ENCODE data around the gene KIF26B. TPM values are rescaled to one million over a fixed set of nuclear protein-coding genes. Genes with fewer than 3 reads are reported as not detected.

KIF26B gene
- total and polyA plus RNA-seq, 2 of the 4 experiments (the other 2 are of a cell fraction): 0.53 to 0.54 TPM

GRCh38 chr1:245556057-245556456, 401.3 kb downstream of the KIF26B start:
- H3K4ac ChIP-seq (ENCODE audit: low read depth, low read length): no peak overlapping the region
- H4K20me1 ChIP-seq (ENCODE audit: insufficient read depth, low read length): no peaks in the 10 kb centered on the region
- no peak overlapping the region for H2AFZ ChIP-seq (replicated peaks; ENCODE audit: low read length, poor library complexity)
- CTCF ChIA-PET: no interaction called here
- no peak overlapping the region for H2BK15ac ChIP-seq (ENCODE audit: low read depth, low read length)
- DNase-seq: no peak
- H3K4me2 ChIP-seq (ENCODE audit: low read depth, low read length): no peak overlapping the region
- no peak overlapping the region for H2AK9ac ChIP-seq (replicated peaks; ENCODE audit: low read depth, low read length, poor library complexity)
- H4K91ac ChIP-seq (ENCODE audit: insufficient read depth, low read depth, low read length): no peak overlapping the region
- no peak overlapping the region for H3K27ac ChIP-seq (ENCODE audit: insufficient read depth, low read length)
- no peak overlapping the region for H3K4me3 ChIP-seq (ENCODE audit: insufficient read depth, low read depth, low read length)
- H3K9ac ChIP-seq (ENCODE audit: low read depth, low read length): no peak overlapping the region
- TF ChIP-seq NFE2L2 (IDR thresholded peaks at IDR 0.05; ENCODE audit: low read depth, low read length) (no peak), USF2 (IDR thresholded peaks at IDR 0.05; ENCODE audit: low read depth, low read length) (no peak), RCOR1 (IDR thresholded peaks at IDR 0.05; ENCODE audit: insufficient replicate concordance, low read length) (no peak), CHD1 (IDR thresholded peaks at IDR 0.05; ENCODE audit: low read depth, low read length) (no peak), ELK1 (IDR thresholded peaks at IDR 0.05; ENCODE audit: borderline replicate concordance, low read depth, low read length) (no peak), SMC3 (IDR thresholded peaks at IDR 0.05; ENCODE audit: low read depth, low read length) (no peak), CEBPB (IDR thresholded peaks at IDR 0.05; ENCODE audit: low read depth, low read length) (no peak), BHLHE40 (IDR thresholded peaks at IDR 0.05; ENCODE audit: low read depth, low read length) (no peak), MAZ (IDR thresholded peaks at IDR 0.05; ENCODE audit: borderline replicate concordance, low read depth, low read length) (no peak), RAD21 (IDR thresholded peaks at IDR 0.05; ENCODE audit: low read length) (no peak), FOS (IDR thresholded peaks at IDR 0.05; ENCODE audit: low read depth, low read length) (no peak), MAFK (IDR thresholded peaks at IDR 0.05; ENCODE audit: low read depth, low read length) (no peak), RFX5 (IDR thresholded peaks at IDR 0.05; ENCODE audit: low read depth, low read length) (no peak), POLR2A (IDR thresholded peaks at IDR 0.05; ENCODE audit: low read depth, low read length) (no peak), CTCF (conservative IDR thresholded peaks at IDR 0.05; ENCODE audit: low read depth, low read length) (no peak), MXI1 (IDR thresholded peaks at IDR 0.05; ENCODE audit: borderline replicate concordance, low read depth, low read length) (no peak)
- H3K36me3 ChIP-seq (ENCODE audit: control insufficient read depth, insufficient read depth, low read length): no peaks in the 10 kb centered on the region
- no peak overlapping the region for H2BK120ac ChIP-seq (ENCODE audit: low read depth, low read length)
- H2BK20ac ChIP-seq (ENCODE audit: low read depth, low read length): no peak overlapping the region
- dilution Hi-C loops (cut with HindIII; ENCODE audit: low sequenced_read_pairs, unreplicated experiment) (no loop called here), intact Hi-C loops (cut with micrococcal nuclease) (no loop called here), in situ Hi-C loops (cut with MboI; ENCODE audit: low sequenced_read_pairs) (no loop called here)
- WGBS, 2 experiments (ENCODE audit: extremely low coverage in 2 of 2, insufficient read length in 1 of 2): 93% methylated on average over 3 of the region's 3 CpGs; no CpG with 5 or more reads in 1 of the 2 experiments
- H3K79me1 ChIP-seq (ENCODE audit: low read depth in 1 of 2, low read length in 2 of 2): no peaks in the 10 kb centered on the region
- no peak overlapping the region for H2AK5ac ChIP-seq (ENCODE audit: low read depth, low read length)
- no peak overlapping the region for H2BK5ac ChIP-seq (ENCODE audit: low read depth, low read length, poor library complexity, severe bottlenecking)
- H3K27me3 ChIP-seq (ENCODE audit: control insufficient read depth, insufficient read depth, low read length): no peaks in the 10 kb centered on the region
- no peak overlapping the region for H3K56ac ChIP-seq (ENCODE audit: extremely low read depth, insufficient read depth, low read length)
- no TSS peak for BruUV-seq (replicated peaks)
- H3K4me1 ChIP-seq (ENCODE audit: control insufficient read depth, insufficient read depth, low read length): no peaks in the 10 kb centered on the region
- no peak overlapping the region for H3K23ac ChIP-seq (ENCODE audit: low read depth, low read length)
- no peak overlapping the region for H3K14ac ChIP-seq (replicated peaks; ENCODE audit: low read depth, low read length)
- POLR2A ChIA-PET (ENCODE audit: unreplicated experiment): no interaction called here
- H3K18ac ChIP-seq (ENCODE audit: low read depth, low read length): no peak overlapping the region
- H3K9me3 ChIP-seq (ENCODE audit: control insufficient read depth, insufficient read depth, low read length): no peaks in the 10 kb centered on the region
- H4K8ac ChIP-seq (ENCODE audit: low read depth in 2 of 2, low read length in 2 of 2): no peak overlapping the region
- no peaks in the 10 kb centered on the region for H3K9me1 ChIP-seq (ENCODE audit: insufficient read depth, low read length)
- H4K5ac ChIP-seq (ENCODE audit: low read depth, low read length): no peak overlapping the region
- ATAC-seq (ENCODE audit: low read depth): no peak

Data from IMR-90 (cell line).